ENCODE results near the gene ADGRB3. TPM values are rescaled to one million over a fixed set of nuclear protein-coding genes. Genes with fewer than 3 reads are reported as not detected.

The ADGRB3 gene
- polyA plus RNA-seq, 3 donors = 0.04 to 0.23 (median 0.05) TPM

DNA sequence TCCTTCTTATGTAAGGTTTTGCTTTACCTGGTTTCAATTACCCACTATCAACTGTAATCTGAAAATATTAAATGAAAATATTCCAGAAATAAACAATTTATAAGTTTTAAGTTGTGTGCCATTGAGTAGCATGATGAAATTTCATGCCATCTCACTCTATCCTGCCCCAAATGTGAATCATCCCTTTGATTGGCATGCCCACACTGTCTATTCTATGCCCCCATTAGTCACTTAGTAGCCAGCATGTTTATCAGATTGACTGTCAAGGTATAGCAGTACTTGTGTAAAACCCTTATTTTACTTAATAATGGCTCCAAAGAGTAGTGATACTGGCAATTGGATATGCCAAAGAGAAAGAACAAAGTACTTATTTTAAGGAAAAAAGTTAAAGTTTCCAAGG lies 403.8 kb downstream of the ADGRB3 start:
- H3K4me2 ChIP-seq (replicated peaks; ENCODE audit: extremely low read depth, low read length, poor library complexity, severe bottlenecking) = no peak overlapping the region
- no peak overlapping the region for H3K4me3 Mint-ChIP-seq
- H4K20me1 ChIP-seq (ENCODE audit: insufficient read depth, low read length) = no peaks in the 10 kb centered on the region
- H2AFZ ChIP-seq (ENCODE audit: insufficient read depth, low read depth, low read length, poor library complexity, severe bottlenecking) = no peak overlapping the region
- TF ChIP-seq, protein P1, sequence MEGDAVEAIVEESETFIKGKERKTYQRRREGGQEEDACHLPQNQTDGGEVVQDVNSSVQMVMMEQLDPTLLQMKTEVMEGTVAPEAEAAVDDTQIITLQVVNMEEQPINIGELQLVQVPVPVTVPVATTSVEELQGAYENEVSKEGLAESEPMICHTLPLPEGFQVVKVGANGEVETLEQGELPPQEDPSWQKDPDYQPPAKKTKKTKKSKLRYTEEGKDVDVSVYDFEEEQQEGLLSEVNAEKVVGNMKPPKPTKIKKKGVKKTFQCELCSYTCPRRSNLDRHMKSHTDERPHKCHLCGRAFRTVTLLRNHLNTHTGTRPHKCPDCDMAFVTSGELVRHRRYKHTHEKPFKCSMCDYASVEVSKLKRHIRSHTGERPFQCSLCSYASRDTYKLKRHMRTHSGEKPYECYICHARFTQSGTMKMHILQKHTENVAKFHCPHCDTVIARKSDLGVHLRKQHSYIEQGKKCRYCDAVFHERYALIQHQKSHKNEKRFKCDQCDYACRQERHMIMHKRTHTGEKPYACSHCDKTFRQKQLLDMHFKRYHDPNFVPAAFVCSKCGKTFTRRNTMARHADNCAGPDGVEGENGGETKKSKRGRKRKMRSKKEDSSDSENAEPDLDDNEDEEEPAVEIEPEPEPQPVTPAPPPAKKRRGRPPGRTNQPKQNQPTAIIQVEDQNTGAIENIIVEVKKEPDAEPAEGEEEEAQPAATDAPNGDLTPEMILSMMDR (IDR thresholded peaks at IDR 0.05) = no peak
- H3K4me1 ChIP-seq (ENCODE audit: control insufficient read depth in 1 of 2, insufficient read depth in 2 of 2, low read length in 2 of 2) = no peaks in the 10 kb centered on the region
- intact Hi-C loops (cut with micrococcal nuclease) = no loop called here
- no peak overlapping the region for H3K27ac Mint-ChIP-seq
- no peaks in the 10 kb centered on the region for H3K79me2 ChIP-seq (ENCODE audit: insufficient read depth, low read length)
- H3K27me3 ChIP-seq (ENCODE audit: control insufficient read depth in 2 of 2, insufficient read depth in 2 of 2, low read length in 2 of 2) = no peaks in the 10 kb centered on the region
- H3K36me3 ChIP-seq (replicated peaks in 1 of 2; ENCODE audit: control insufficient read depth in 1 of 2, insufficient read depth in 2 of 2, low read length in 2 of 2) = no peaks in the 10 kb centered on the region
- peaks cover 0 to 7% (median 0%) of the 10 kb centered on the region in 7 donors for H3K9me3 Mint-ChIP-seq
- no peaks in the 10 kb centered on the region for H3K9me3 ChIP-seq (replicated peaks in 1 of 2; ENCODE audit: control insufficient read depth in 1 of 2, insufficient read depth in 1 of 2, low read length in 2 of 2)
- DNase-seq = no peak
- H3K4me1 Mint-ChIP-seq = no peaks in the 10 kb centered on the region
- H3K27me3 Mint-ChIP-seq (ENCODE audit: low read depth in 3 of 3) = peaks cover 0 to 4% (median 0%) of the 10 kb centered on the region in 3 donors
- no peak overlapping the region for H3K4me3 ChIP-seq (replicated peaks in 1 of 3; ENCODE audit: low read depth in 2 of 3, low read length in 3 of 3)
- H3K36me3 Mint-ChIP-seq = no peaks in the 10 kb centered on the region
- H3K9ac ChIP-seq (ENCODE audit: insufficient read depth, low read length, poor library complexity, severe bottlenecking) = no peak overlapping the region
- H3K27ac ChIP-seq (ENCODE audit: low read depth in 1 of 2, low read length in 2 of 2) = no peak overlapping the region

DNA sequence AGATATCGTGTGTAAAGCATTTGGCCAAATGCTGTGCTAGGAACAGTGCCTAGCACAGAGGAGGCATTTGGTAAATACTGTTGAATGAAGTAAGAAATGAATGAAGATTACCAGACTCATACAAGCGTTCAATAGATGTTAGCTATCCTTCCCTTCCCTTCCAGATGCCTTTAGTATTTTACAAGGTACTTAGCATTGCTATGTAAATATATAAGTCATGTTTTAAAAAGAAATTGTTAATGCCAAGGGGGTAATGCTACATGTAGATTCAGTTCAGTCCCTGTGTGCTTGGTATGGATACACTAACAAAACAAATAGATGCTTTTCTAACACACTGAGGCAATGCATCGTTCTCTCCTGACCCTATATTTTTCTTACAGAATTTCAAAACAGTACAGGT lies 407.2 kb downstream of the ADGRB3 start:
- Mint-ChIP-seq H3K9me3 (peaks cover 0 to 3% (median 0%) of the 10 kb centered on the region in 7 donors), H3K27me3 (ENCODE audit: low read depth in 3 of 3) (peaks cover 0 to 1% (median 0%) of the 10 kb centered on the region in 3 donors), H3K36me3 (no peaks in the 10 kb centered on the region), H3K27ac (no peak overlapping the region), H3K4me1 (no peaks in the 10 kb centered on the region), H3K4me3 (no peak overlapping the region)
- WGBS (ENCODE audit: insufficient coverage) = no CpG with 5 or more reads among the region's 3 CpGs
- Histone ChIP-seq H3K9me3 (replicated peaks in 1 of 2; ENCODE audit: control insufficient read depth in 1 of 2, insufficient read depth in 1 of 2, low read length in 2 of 2) (no peaks in the 10 kb centered on the region), H3K27me3 (ENCODE audit: control insufficient read depth in 2 of 2, insufficient read depth in 2 of 2, low read length in 2 of 2) (no peaks in the 10 kb centered on the region), H3K4me2 (replicated peaks; ENCODE audit: extremely low read depth, low read length, poor library complexity, severe bottlenecking) (no peak overlapping the region), H3K4me3 (replicated peaks in 1 of 3; ENCODE audit: low read depth in 2 of 3, low read length in 3 of 3) (no peak overlapping the region), H3K9ac (ENCODE audit: insufficient read depth, low read length, poor library complexity, severe bottlenecking) (no peak overlapping the region), H3K36me3 (replicated peaks in 1 of 2; ENCODE audit: control insufficient read depth in 1 of 2, insufficient read depth in 2 of 2, low read length in 2 of 2) (no peaks in the 10 kb centered on the region), H3K79me2 (ENCODE audit: insufficient read depth, low read length) (no peaks in the 10 kb centered on the region), H3K27ac (ENCODE audit: low read depth in 1 of 2, low read length in 2 of 2) (no peak overlapping the region), H4K20me1 (ENCODE audit: insufficient read depth, low read length) (no peaks in the 10 kb centered on the region), H3K4me1 (ENCODE audit: control insufficient read depth in 1 of 2, insufficient read depth in 2 of 2, low read length in 2 of 2) (no peaks in the 10 kb centered on the region), H2AFZ (ENCODE audit: insufficient read depth, low read depth, low read length, poor library complexity, severe bottlenecking) (no peak overlapping the region)
- DNase-seq = no peak
- TF ChIP-seq, protein P1 (IDR thresholded peaks at IDR 0.05) = no peak
- intact Hi-C loops (cut with micrococcal nuclease) = no loop called here
